WTC11 (cell line): ENCODE results near the gene SMARCA4. TPM values are rescaled to one million over a fixed set of nuclear protein-coding genes. Genes with fewer than 3 reads are reported as not detected.

Source experiments
- ATAC-seq: fragments of 200-7000 bp; cut with Tn5 transposase; 2 replicates; pipeline ENCODE4 v1.10.0; 2021; ENCODE audit warnings: mild to moderate bottlenecking, moderate library complexity
- CTCF ChIA-PET: fragments of 300-600 bp; sonication (Branson Sonifier 250); formaldehyde crosslinking; loops from one replicate; lab custom pipeline; 2021; ENCODE audit warnings: antibody characterized with exemption; lab: Charles Lee
- POLR2A ChIA-PET: fragments of 350-600 bp; sonication (Branson Sonifier 250); formaldehyde crosslinking; loops from one replicate; lab custom pipeline; 2021; ENCODE audit warnings: antibody characterized with exemption; lab: Charles Lee
- DNase-seq: peaks from one replicate; pipeline ENCODE4 v3.0.0; 2021; ENCODE audit warnings: low spot score
- H3K27ac Mint-ChIP-seq: 2 replicates; pipeline ENCODE4 v1.8.0; 2021; ENCODE audit warnings: mixed read lengths
- H3K27me3 Mint-ChIP-seq: 2 replicates; pipeline ENCODE4 v1.8.0; 2021; ENCODE audit warnings: low read depth, mild to moderate bottlenecking, moderate library complexity, mixed read lengths
- H3K36me3 Mint-ChIP-seq: 2 replicates; pipeline ENCODE4 v1.8.0; 2021; ENCODE audit warnings: mixed read lengths
- H3K4me1 Mint-ChIP-seq: 2 replicates; pipeline ENCODE4 v1.8.0; 2022; ENCODE audit warnings: mixed read lengths
- H3K4me3 Mint-ChIP-seq: 2 replicates; pipeline ENCODE4 v1.8.0; 2021; ENCODE audit warnings: mild to moderate bottlenecking, moderate library complexity, mixed read lengths
- H3K9me3 Mint-ChIP-seq: 2 replicates; pipeline ENCODE4 v1.8.0; 2021; ENCODE audit warnings: mixed read lengths
- ATF2 ChIP-seq: sonication (generic); formaldehyde crosslinking; IDR thresholded peaks from 2 replicates; pipeline ENCODE4 v1.8.1; 2022; ENCODE audit warnings: low read depth, missing genetic modification reagents, borderline replicate concordance
- CREB1 ChIP-seq: sonication (generic); formaldehyde crosslinking; IDR thresholded peaks from 2 replicates; pipeline ENCODE4 v1.8.0; 2023; ENCODE audit warnings: mild to moderate bottlenecking, missing genetic modification reagents
- ELF4 ChIP-seq: sonication (generic); formaldehyde crosslinking; IDR thresholded peaks from 2 replicates; pipeline ENCODE4 v1.8.1; 2022; ENCODE audit warnings: low read depth, mild to moderate bottlenecking, moderate library complexity, missing genetic modification reagents
- FOXK1 ChIP-seq: sonication (generic); formaldehyde crosslinking; IDR thresholded peaks from 2 replicates; pipeline ENCODE4 v1.8.0; 2022; ENCODE audit warnings: mild to moderate bottlenecking, moderate library complexity, missing genetic modification reagents
- GRHL2 ChIP-seq: fragments of 250-450 bp; sonication (Bioruptor Pico); IDR thresholded peaks from 2 replicates; pipeline ENCODE4 v1.8.0; 2022; ENCODE audit warnings: mild to moderate bottlenecking, moderate library complexity; ENCODE audit not compliant: insufficient replicate concordance, severe bottlenecking
- MLX ChIP-seq: sonication (generic); formaldehyde crosslinking; IDR thresholded peaks from 2 replicates; pipeline ENCODE4 v1.8.1; 2023; ENCODE audit warnings: mild to moderate bottlenecking, missing genetic modification reagents, moderate library complexity
- NR3C1 ChIP-seq: sonication (generic); formaldehyde crosslinking; conservative IDR thresholded peaks from 2 replicates; pipeline ENCODE4 v1.8.1; 2023; ENCODE audit warnings: low read depth, mild to moderate bottlenecking, missing genetic modification reagents
- RORB ChIP-seq: fragments of 250-450 bp; sonication (Bioruptor Pico); IDR thresholded peaks from 2 replicates; pipeline ENCODE4 v1.9.0; 2021; ENCODE audit warnings: mild to moderate bottlenecking
- SMAD4 ChIP-seq: sonication (generic); formaldehyde crosslinking; IDR thresholded peaks from 2 replicates; pipeline ENCODE4 v1.8.0; 2022; ENCODE audit warnings: mild to moderate bottlenecking, missing genetic modification reagents
- TEAD1 ChIP-seq: sonication (generic); formaldehyde crosslinking; IDR thresholded peaks from 2 replicates; pipeline ENCODE4 v1.8.0; 2022; ENCODE audit warnings: mild to moderate bottlenecking, missing genetic modification reagents
- ZNF317 ChIP-seq: sonication (generic); formaldehyde crosslinking; IDR thresholded peaks from 2 replicates; pipeline ENCODE4 v1.8.1; 2023; ENCODE audit warnings: low read depth, mild to moderate bottlenecking, moderate library complexity, missing genetic modification reagents, borderline replicate concordance
- total RNA-seq: library from RNA; stranded (reverse); gene quantifications from 3 replicates; pipeline ENCODE4 v1.2.3, GENCODE V29; 2021
- TF ChIP-seq, protein P1 (sequence below): sonication (generic); formaldehyde crosslinking; IDR thresholded peaks from 2 replicates; pipeline ENCODE4 v1.8.1; 2023; ENCODE audit warnings: mild to moderate bottlenecking, moderate library complexity, missing genetic modification reagents
- TF ChIP-seq, protein P2 (sequence below): fragments of 250-450 bp; sonication (Bioruptor Pico); conservative IDR thresholded peaks from 2 replicates; pipeline ENCODE4 v1.9.0; 2021; ENCODE audit warnings: mild to moderate bottlenecking
- TF ChIP-seq, protein P3 (sequence below): fragments of 250-450 bp; sonication (Bioruptor Pico); IDR thresholded peaks from 2 replicates; pipeline ENCODE4 v1.9.0; 2021; ENCODE audit warnings: mild to moderate bottlenecking
- TF ChIP-seq, protein P4 (sequence below): sonication (generic); formaldehyde crosslinking; IDR thresholded peaks from 2 replicates; pipeline ENCODE4 v1.8.1; 2023; ENCODE audit warnings: mild to moderate bottlenecking, missing genetic modification reagents, moderate library complexity

SMARCA4 gene
- total RNA-seq, 1 experiment from 2014 or later, result 295 TPM

GRCh38 chr19:10911579-10912363, 49.1 kb upstream of the SMARCA4 start:
- CTCF ChIA-PET, result interaction anchor here (1.2 kb wide), 1 partner anchor 41 kb away, joined by 4 read pairs; no protein-coding TSS in a partner anchor
- no peak overlapping the region for H3K27ac Mint-ChIP-seq

More at GRCh38 chr19:10911579-10912363, 49.1 kb upstream of the SMARCA4 start:
- H3K36me3 Mint-ChIP-seq, result peaks cover 27% of the 10 kb centered on the region
- no peaks in the 10 kb centered on the region for H3K9me3 Mint-ChIP-seq
- DNase-seq (no peak), ATAC-seq (no peak)
- no peak for TF ChIP-seq ELF4 (CRISPR knock-in tag)
- no peak for TF ChIP-seq NR3C1 (CRISPR knock-in tag)
- TF ChIP-seq FOXK1 (CRISPR knock-in tag), result no peak
- TF ChIP-seq, protein P1, sequence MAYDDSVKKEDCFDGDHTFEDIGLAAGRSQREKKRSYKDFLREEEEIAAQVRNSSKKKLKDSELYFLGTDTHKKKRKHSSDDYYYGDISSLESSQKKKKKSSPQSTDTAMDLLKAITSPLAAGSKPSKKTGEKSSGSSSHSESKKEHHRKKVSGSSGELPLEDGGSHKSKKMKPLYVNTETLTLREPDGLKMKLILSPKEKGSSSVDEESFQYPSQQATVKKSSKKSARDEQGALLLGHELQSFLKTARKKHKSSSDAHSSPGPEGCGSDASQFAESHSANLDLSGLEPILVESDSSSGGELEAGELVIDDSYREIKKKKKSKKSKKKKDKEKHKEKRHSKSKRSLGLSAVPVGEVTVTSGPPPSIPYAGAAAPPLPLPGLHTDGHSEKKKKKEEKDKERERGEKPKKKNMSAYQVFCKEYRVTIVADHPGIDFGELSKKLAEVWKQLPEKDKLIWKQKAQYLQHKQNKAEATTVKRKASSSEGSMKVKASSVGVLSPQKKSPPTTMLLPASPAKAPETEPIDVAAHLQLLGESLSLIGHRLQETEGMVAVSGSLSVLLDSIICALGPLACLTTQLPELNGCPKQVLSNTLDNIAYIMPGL (CRISPR knock-in tag), result no peak
- TF ChIP-seq TEAD1 (CRISPR knock-in tag), result no peak
- TF ChIP-seq, protein P2, sequence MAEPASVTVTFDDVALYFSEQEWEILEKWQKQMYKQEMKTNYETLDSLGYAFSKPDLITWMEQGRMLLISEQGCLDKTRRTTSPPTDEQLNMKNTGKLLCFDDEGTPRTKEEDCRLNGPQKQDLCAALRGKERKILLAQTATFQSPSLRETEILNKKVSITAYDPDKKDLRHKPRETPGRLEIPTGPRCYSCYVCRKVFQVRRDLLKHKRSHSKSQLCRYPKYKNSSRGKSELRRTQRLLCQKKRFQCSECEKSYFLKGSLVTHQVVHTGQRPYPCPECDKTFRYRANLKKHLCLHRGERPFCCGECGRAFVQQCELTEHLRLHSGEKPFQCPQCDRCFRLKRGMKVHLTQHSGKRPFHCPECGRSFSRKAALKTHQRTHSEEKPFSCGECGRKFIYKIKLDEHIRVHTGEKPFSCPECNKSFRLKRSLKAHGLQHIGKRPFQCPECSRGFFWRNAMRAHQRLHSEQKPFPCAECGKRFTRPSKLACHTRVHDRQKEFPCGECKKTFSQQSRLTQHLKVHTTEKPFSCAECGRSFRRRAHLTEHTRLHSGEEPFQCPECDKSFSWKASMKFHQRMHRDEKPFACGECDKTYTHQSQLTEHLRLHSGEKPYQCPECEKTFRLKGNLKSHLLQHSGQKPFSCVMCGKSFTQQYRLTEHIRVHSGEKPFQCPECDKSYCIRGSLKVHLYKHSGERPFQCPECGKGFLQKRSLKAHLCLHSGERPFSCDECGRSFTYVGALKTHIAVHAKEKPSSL, result no peak
- no peak for TF ChIP-seq GRHL2
- TF ChIP-seq ATF2 (CRISPR knock-in tag), result no peak
- TF ChIP-seq, protein P3, sequence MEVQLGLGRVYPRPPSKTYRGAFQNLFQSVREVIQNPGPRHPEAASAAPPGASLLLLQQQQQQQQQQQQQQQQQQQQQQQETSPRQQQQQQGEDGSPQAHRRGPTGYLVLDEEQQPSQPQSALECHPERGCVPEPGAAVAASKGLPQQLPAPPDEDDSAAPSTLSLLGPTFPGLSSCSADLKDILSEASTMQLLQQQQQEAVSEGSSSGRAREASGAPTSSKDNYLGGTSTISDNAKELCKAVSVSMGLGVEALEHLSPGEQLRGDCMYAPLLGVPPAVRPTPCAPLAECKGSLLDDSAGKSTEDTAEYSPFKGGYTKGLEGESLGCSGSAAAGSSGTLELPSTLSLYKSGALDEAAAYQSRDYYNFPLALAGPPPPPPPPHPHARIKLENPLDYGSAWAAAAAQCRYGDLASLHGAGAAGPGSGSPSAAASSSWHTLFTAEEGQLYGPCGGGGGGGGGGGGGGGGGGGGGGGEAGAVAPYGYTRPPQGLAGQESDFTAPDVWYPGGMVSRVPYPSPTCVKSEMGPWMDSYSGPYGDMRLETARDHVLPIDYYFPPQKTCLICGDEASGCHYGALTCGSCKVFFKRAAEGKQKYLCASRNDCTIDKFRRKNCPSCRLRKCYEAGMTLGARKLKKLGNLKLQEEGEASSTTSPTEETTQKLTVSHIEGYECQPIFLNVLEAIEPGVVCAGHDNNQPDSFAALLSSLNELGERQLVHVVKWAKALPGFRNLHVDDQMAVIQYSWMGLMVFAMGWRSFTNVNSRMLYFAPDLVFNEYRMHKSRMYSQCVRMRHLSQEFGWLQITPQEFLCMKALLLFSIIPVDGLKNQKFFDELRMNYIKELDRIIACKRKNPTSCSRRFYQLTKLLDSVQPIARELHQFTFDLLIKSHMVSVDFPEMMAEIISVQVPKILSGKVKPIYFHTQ (CRISPR knock-in tag), result no peak
- TF ChIP-seq RORB, result no peak
- TF ChIP-seq, protein P4, sequence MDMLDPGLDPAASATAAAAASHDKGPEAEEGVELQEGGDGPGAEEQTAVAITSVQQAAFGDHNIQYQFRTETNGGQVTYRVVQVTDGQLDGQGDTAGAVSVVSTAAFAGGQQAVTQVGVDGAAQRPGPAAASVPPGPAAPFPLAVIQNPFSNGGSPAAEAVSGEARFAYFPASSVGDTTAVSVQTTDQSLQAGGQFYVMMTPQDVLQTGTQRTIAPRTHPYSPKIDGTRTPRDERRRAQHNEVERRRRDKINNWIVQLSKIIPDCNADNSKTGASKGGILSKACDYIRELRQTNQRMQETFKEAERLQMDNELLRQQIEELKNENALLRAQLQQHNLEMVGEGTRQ (CRISPR knock-in tag), result no peak
- no peak for TF ChIP-seq SMAD4 (CRISPR knock-in tag)
- TF ChIP-seq ZNF317 (CRISPR knock-in tag), result no peak
- no peak for TF ChIP-seq MLX
- TF ChIP-seq CREB1, result no peak
- POLR2A ChIA-PET, result no interaction called here
- H3K4me3 Mint-ChIP-seq, result no peak overlapping the region
- H3K27me3 Mint-ChIP-seq, result no peaks in the 10 kb centered on the region
- no peaks in the 10 kb centered on the region for H3K4me1 Mint-ChIP-seq
